Activated CD4-positive, alpha-beta T cell treated with anti-CD3 and anti-CD28 coated beads, Interleukin-2, amount 50 U/mL, for 4 hours (primary cell): ENCODE measurements around the gene IL1A.

Source experiments
- DNase-seq, 2 experiments: peaks; one replicate each; pipeline ENCODE4 v3.0.0-alpha.2; 2020

IL1A gene

GRCh38 chr2:112757265-112757664 is 27.0 kb downstream of the IL1A start:
- no peak for DNase-seq

DNA sequence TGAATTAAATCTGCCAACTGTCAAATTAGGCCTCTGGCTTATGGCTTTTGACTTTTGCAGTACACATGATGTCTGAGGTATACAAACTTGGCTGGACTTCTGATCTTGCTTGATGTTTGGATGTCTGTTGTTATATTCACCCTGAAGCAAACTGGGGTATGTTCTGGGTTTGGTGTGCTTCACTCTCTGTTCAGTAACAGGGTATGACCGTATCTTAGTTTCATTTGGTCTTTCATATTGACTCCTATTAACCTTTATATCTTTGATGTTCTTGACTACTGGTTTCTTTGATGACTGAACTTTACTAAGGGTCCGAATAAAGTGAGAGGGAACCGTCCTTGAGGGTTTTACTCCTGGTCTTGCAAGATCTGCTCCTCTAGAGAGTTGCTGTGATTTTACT is 28.1 kb downstream of the IL1A start:
- DNase-seq, result no peak

DNA sequence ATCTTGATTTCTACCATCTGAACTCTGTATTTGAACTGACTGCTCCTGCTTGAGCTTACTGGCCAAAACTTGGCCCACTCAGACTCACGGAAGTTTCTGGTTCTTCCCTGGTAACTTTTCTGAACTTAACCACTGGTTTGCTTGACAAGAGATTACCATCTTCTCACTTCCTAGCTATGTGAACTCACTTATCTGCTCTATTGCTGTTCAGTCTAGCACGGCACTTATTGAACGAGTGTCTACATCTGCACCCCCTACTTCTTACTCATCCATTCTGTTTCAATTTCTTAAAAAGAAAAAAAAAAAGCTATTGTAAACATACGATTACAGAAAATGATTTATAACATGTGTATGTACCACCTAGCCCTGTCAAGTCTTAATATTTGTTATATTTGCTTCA is 28.8 kb downstream of the IL1A start:
- DNase-seq, result no peak

DNA sequence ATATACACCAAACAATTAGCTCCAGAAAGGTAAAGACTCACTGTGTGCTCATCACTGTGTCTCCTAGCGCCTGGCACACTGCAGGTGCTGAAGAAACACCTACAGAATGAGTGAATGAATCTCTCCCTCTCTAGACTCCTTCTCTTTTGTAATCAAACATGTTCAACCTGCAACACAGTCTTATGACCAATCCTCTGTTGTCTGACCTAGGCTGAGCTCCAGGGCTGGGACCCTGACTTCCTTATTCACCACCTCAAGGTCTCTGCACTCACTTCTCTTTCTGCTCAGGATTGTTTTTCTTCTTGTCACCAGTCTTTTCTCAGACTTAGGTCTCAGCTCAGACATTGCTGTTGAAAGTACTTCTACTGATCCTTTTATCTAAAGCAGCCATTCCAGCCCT is 29.7 kb downstream of the IL1A start:
- no peak for DNase-seq

DNA sequence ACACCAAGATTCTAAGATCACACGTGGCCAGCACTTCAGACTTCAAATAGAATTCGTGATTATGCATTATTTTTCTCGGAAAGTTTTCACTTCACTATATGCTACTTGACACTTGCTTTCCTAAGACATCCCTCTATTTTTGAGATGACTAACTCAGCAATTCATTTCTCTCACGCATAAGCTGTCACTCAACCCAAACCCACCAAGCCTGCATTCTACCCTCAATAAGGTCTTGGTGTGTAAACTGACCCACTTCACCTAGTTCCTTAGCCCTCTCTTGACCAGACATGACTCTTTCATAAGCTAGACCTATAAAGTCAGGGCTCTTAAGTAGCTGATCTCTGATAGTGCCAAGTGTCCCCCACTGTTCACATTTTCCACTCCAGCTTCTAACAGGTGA is 31.6 kb downstream of the IL1A start:
- DNase-seq, result no peak

- no peak for DNase-seq
Observed at GRCh38 chr2:112751451-112752197, 32.7 kb downstream of the IL1A start.

DNA sequence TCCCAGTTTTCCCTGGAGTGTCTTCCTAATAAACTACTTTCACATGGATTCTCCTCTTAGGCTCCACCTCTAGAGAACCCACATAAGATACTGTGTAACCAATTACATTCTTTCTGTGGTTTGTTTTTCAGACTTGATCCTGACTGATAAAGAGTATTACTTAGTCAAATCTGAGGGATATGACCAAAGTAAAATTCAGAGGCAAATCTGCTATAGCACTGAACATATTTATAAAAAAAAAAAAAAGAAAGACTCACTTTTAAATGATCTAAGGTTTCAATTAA is 33.8 kb downstream of the IL1A start:
- DNase-seq, result no peak

- peak; percentile 77 to 80 for DNase-seq
Observed at GRCh38 chr2:112749755-112750559, 34.3 kb downstream of the IL1A start.

DNA sequence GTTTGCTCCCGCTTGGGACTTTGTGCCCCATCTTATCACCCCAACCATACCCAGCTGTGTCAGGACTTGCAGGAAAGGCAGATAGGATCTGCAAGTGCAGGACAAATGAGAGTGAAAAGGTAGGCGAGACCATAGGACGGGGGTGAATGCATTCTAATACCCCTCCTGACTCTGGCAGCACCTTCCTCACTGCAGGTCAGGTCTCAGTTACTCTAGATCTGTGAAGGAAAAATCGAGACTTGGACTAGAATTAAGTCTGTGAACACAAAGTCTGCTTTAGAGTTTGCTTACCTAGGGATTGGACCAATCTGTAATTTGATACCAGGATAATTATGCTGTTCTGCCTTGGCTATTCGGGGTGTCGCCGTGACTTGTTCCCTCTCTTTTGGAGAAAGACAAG is 43.8 kb downstream of the IL1A start:
- DNase-seq, result no peak

GRCh38 chr2:112737542-112738232 is 46.6 kb downstream of the IL1A start:
- DNase-seq, result no peak

- DNase-seq, result no peak
Observed at GRCh38 chr2:112733871-112734270, 50.4 kb downstream of the IL1A start.

DNA sequence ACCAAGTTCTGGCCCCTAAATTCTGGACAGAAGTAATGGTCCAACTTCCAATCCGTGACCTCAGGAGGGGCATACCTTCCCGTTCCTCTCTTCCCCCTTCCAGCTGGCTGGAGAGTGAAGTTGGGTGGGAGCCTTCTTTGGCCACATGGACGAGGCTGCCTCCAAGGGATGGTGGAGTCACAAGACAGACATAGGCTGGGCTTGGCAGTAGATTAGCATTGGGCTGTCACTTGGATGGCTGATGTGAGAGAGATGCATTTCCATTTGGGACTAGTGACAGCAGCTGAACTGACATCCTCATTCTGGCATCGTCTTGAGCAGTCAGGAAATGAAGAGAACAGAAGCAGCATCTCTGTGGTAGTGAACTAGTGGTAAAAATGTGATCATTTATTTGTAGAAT is 50.8 kb downstream of the IL1A start:
- no peak for DNase-seq

- no peak for DNase-seq
Observed at GRCh38 chr2:112731479-112731878, 52.8 kb downstream of the IL1A start.

DNA sequence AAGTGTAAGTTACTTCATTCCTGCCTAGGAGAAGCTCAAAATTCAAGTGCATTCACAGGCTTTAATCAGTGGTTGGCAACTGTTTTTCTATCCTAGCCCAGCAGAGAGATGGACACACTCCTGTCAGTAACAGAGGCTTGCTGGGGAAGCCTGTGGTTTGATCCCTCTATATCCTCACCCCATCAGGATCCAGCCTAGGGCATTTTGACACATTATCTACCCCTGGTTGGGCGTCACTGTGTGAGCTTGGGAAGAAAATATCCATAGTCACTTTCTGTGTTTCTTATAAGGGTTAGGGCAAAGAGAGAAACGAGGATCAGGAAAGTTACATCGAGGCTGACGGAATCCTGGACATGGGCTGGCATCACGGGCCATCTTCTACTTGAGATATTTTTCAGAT is 53.5 kb downstream of the IL1A start:
- no peak for DNase-seq

DNA sequence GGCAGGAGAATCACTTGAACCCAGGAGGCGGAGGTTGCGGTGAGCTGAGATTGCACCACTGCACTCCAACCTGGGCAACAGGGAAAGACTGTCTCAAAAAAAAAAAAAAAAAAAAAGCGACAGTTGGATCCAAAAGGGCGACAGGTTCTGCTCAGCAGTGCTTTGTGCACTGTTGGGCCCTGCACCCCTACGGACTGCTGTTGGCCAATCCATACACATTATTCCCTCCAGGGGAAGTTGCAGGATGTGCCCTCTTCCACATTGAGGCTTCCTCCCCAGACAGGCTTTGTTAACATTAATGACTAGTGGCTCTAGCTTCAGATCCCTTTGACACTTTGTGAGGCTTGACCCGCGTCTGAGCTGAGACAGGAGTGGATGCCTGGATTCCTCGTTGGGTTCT is 54.1 kb downstream of the IL1A start:
- no peak for DNase-seq

GRCh38 chr2:112728378-112729175 is 55.7 kb downstream of the IL1A start:
- DNase-seq, result no peak

GRCh38 chr2:112728029-112728362 is 56.3 kb downstream of the IL1A start:
- DNase-seq, result no peak

- DNase-seq, result no peak
Observed at GRCh38 chr2:112727276-112728028, 56.8 kb downstream of the IL1A start.

DNA sequence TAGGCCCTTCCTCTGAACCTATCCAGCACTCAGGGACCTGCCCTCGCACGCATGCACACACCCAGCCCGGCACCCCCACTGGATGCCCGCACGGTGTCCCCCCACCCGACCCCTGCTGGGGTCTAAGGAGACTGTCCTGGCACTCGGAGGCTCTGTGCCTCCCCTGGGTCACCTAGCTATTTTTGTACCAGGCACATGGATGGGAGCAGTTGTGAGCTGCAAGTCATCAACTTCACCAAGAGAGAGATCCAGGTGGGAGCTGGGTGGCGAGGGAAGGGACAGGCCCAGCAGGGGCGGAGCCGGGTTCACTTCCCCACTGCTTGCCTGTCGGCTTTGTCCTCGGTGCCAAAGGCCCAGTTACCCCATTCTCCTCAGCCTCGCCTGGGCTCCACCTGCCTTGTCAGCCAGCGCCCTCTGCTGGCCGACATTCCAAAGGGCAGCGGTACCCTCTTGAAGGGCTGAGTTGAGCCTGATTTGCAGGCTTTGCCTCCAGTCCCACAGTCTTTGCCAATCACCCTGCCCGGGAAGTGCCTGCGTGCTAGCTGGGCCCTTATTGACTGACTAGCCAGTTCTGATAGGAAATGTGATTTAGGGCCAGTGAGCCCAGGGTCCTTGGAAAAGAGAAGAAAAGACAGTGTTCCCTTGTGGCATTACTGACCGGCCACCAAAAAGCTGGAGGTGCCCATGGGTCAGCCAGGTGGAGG is 57.7 kb downstream of the IL1A start:
- peak; percentile 79 to 83 for DNase-seq

GRCh38 chr2:112725545-112726457 is 58.5 kb downstream of the IL1A start:
- DNase-seq, result no peak
